ENCODE results near the gene MBD3L4.
"Not testable (repeated sequence)": the region's sequence is repeated elsewhere in the genome, so short reads cannot be mapped to it uniquely, and the experiment has no call there.

MBD3L4 gene

DNA sequence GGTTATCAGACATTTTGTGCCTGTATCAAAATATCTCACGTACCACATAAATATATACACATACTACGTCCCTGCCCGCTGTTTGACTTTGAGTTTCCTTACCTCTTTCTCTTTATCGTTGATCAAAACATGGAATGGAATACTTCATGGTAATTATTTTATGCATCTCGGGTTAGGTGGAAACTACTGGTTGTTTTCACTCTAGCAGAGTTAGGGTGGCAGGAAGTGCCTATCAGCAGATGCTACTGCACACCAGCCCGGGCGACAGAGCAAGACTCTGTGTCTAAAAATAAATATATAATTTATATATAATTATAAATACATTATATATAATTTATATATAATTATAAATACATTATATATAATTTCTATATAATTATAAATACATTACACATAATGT is 12.9 kb upstream of the MBD3L4 start:
- intact Hi-C loops (cut with DNase I); DNase-seq: not testable (repeated sequence)

DNA sequence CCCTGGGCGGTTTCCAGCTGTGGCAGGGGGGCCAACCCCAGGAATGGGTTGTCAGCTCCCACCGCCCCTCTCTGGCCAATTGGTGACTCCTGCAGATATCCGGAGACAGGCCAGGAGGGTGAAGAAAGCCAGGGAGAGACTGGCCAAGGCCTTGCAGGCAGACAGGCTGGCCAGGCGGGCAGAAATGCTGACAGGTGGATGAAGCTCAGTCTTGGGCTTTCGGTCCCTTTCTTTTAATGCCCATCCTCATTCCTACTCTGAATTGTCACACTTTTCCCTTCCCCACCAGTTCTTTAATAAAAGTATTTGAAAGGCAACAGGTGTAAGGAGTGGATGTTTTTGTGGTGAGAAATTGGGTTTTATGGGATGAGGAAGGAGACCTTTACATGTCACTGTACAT is 11.4 kb upstream of the MBD3L4 start:
- DNase-seq; intact Hi-C loops (cut with DNase I): not testable (repeated sequence)

DNA sequence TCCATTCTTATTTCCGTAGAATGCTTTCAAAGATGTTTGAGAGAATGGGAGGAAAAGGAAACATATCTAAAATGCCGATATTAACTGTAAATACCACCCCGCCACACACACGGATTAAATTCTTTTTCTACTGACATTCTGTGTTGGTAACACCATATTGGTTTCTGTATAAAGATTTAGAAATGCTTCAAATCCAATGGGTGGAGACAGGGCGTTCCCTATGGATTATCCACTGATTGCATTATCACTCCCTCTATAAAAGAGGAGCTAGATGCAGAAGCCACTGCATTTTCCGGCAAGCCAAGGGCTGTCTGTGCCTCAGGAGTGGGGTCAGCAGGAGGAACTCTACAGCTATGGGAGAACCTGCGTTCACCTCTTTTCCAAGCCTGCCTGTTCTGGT is 9.0 kb upstream of the MBD3L4 start, which contains the start of gene MBD3L2:
Gene MBD3L2, plus strand, starts transcription at position 301 of the 400 bp plus-strand sequence. Its CDS starts 53 bp downstream, at position 354.
- DNase-seq; intact Hi-C loops (cut with DNase I): not testable (repeated sequence)

DNA sequence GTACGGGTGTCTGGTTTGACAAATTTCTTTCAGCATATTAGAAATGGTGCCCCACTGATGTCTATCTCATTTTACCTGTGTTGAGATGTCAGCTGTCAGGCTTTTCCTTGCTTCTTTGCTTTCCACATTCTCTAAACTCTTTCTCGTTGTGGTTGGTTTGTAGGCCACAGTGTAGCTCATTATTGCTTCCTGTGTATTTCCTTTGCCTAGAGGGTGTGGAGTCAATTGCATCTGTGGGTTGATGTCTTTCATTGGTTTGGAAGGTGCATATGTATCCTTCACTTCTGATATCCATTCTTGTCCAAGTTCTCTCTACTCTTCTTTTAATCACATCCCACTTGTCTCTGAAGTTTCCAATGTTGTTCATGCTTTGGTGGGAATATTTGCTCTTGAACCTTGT is 1.6 kb upstream of the MBD3L4 start:
- DNase-seq; intact Hi-C loops (cut with DNase I): not testable (repeated sequence)

DNA sequence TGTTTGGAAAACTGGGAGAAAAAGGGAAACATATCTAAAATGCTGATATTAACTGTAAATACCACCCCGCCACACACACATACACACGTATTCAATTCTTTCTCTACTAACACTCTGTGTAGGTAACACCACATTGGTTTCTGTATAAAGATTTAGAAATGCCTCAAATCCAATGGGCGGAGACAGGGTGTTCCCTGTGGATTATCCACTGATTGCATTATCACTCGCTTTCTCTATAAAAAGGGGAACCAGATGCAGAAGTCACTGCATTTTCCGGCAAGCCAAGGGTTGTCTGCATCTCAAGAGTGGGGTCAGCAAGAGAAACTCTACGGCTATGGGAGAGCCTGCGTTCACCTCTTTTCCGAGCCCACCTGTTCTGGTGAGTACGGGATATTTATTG is 9.7 kb downstream of the MBD3L4 start, which contains the start of gene MBD3L5:
Gene MBD3L5, plus strand, starts transcription at position 301 of the 400 bp plus-strand sequence. Its CDS starts 34 bp downstream, at position 335.
- DNase-seq; intact Hi-C loops (cut with DNase I): not testable (repeated sequence)

DNA sequence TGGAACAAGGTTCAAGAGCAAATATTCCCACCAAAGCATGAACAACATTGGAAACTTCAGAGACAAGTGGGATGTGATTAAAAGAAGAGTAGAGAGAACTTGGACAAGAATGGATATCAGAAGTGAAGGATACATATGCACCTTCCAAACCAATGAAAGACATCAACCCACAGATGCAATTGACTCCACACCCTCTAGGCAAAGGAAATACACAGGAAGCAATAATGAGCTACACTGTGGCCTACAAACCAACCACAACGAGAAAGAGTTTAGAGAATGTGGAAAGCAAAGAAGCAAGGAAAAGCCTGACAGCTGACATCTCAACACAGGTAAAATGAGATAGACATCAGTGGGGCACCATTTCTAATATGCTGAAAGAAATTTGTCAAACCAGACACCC is 11.2 kb downstream of the MBD3L4 start:
- DNase-seq; intact Hi-C loops (cut with DNase I): not testable (repeated sequence)

DNA sequence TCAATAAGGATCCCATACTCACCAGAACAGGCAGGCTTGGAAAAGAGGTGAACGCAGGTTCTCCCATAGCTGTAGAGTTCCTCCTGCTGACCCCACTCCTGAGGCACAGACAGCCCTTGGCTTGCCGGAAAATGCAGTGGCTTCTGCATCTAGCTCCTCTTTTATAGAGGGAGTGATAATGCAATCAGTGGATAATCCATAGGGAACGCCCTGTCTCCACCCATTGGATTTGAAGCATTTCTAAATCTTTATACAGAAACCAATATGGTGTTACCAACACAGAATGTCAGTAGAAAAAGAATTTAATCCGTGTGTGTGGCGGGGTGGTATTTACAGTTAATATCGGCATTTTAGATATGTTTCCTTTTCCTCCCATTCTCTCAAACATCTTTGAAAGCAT is 18.6 kb downstream of the MBD3L4 start, which contains the start of gene MBD3L2B:
Gene MBD3L2B, minus strand, starts transcription at position 101 of the 400 bp plus-strand sequence. Its CDS starts 34 bp downstream, at position 67.
- intact Hi-C loops (cut with DNase I); DNase-seq: not testable (repeated sequence)

DNA sequence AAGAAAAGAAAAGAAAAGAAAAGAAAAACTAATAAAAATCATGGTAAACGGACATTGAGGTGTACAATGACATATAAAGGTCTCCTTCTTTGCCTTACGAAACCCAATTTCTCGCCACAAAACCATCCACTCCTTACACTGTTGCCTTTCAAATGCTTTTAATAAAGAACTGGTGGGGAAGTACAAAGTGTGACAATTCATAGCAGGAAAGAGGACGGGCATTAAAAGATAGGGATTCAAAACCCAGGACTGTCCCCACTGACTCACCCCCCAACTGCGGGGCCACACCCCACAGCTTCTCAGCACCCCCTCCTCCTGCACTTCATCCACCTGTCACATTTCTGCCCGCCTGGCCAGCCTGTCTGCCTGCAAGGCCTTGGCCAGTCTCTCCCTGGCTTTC is 21.2 kb downstream of the MBD3L4 start:
- DNase-seq = peak in 1 of 10 donors; percentile 31
- intact Hi-C loops (cut with DNase I) = no loop called here

DNA sequence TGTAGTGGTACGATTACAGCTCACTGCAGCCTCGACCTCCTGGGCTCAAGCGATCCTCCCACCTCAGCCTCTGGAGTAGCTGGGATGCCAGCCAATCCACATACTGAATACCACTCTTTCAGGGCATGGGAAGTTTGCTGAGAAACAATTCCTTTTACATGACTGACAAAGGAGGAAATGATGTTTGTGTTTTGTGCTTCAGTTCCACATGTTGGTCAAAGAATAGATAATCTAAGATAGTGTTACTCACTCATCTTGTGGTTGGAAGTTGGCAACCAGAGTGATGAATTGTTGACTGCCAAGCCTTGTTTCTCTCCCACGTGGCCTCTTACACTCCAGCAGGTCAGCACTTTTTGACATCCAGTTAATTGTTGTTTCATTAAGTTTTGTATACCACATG is 26.3 kb downstream of the MBD3L4 start:
- peak in 1 of 10 donors; percentile 24 for DNase-seq
- intact Hi-C loops (cut with DNase I) = no loop called here

DNA sequence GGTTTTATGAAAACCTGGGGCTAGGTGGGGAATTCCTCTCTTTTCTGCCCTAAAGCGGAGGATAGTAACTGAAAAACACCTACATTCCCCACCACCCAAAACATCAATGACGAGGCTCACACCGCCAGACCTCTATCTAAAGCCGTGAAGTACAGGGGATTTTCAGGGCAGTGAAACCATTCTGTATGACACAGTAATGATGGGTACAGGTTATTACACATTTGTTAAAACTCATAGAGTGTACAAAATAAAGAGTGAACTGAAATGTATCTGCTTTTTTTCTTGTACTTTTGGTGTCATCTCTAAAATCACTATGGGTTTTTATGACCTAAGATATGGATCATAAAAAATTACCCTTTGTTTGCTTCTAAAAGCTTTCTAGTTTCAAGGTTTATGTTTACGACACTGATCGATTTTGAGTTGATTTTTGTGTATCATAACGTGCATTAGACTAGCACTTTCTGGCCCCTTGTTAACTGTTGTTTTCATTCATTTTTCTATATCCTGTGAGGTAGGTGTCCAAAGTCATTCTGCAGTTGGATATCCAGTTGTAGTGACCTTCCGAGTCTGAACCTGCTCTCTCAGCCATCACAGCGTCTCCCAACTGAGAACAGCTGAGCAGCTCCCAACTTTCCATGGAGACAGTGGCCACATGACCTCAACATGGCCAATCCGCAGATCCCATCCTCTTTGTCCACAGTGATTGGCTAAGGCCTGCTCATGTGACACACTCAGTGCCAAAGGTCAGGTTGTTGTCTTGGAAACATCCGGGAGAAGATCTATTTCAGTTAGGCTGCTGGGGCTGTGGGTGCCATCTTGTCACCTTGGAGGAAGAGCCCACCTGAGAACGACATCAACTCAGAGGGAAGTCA is 29.0 kb downstream of the MBD3L4 start:
- intact Hi-C loops (cut with DNase I) = no loop called here
- DNase-seq = peak in 1 of 10 donors; percentile 31

DNA sequence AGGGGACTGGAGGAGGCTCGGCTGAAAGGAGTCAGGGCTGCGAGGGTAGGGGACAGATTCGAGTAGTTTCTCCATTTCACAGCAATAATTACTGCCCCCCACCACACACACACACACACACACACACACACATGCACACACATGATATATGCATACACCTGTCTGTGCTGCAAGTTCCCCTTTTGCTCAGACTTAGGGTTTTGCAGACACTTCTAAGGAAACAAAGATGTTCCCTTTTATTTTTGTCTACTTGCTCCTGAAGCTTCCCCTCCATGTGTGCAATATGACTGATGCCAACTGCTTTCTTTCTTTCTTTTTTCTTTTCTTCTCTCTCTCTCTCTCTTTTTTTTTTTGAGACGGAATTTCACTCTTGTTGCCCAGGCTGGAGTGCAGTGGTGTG is 32.1 kb downstream of the MBD3L4 start:
- intact Hi-C loops (cut with DNase I) = no loop called here
- DNase-seq = peak in 1 of 10 donors; percentile 14

DNA sequence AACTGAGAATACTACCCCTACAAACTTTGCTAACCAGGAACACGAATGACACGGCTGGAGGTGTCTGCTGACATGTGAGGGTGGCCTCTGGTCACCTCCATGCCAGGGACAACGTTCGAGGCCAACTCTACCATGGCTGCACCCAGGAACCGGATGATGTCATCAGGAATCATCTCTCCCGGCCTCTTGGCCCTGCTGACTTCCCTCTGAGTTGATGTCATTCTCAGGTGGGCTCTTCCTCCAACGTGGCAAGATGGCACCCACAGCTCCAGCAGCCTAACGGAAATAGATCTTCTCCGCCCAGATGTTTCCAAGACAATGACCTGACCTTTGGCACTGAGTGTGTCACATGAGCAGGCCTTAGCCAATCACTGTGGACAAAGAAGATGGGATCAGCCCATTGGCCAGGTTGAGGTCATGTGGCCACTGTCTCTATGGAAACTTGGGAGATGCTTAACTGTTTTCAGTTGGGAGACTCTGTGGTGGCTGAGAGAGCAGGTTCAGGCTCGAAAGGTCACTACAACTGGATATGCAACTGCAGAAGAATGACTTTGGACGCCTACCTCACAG is 33.8 kb downstream of the MBD3L4 start:
- no peak for DNase-seq
- intact Hi-C loops (cut with DNase I) = no loop called here

DNA sequence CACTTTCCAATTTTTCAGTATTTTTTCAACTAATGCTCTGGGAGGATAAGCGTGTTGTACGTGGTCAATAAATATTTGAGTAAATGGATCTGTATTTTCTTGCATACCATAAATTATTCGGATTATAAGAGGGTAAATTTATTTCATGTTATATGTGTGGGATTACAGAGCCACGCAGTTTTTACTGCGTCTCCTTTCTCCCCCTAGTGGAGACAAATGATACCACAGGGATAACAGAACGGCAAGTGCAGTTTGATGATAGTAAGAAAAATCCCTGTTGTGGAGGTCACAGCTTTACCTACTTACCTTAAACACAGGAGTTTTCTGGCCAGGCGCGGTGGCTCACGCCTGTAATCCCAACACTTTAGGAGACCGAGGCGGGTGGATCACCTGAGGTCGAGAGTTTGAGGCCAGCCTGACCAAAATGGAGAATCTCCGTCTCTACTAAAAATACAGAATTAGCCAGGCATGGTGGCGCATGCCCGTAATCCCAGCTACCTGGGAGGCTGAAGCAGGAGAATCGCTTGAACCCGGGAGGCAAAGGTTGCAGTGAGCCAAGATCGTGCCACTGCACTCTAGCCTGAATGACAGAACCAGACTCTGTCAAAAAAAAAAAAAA is 35.6 kb downstream of the MBD3L4 start:
- intact Hi-C loops (cut with DNase I) = no loop called here
- peak in 1 of 10 donors; percentile 32 for DNase-seq

DNA sequence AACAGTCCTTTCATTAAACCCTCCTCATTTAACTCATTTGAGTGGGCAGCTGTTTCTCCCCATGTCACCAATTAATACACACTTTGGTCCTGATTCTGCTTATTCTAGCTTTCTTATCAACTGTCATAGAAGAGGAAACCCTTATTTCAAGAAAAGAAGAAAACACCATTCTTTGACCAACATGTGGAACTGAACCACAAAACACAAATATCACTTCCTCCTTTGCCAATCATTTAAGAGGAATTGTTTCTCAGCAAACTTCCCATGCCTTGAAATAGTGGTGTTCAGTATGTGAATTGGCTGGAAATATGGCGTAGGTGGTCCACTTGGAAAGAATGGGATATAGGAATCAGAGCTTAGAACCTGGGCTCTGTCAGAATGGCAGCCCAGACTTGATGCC is 39.2 kb downstream of the MBD3L4 start:
- DNase-seq = no peak
- intact Hi-C loops (cut with DNase I) = no loop called here

DNA sequence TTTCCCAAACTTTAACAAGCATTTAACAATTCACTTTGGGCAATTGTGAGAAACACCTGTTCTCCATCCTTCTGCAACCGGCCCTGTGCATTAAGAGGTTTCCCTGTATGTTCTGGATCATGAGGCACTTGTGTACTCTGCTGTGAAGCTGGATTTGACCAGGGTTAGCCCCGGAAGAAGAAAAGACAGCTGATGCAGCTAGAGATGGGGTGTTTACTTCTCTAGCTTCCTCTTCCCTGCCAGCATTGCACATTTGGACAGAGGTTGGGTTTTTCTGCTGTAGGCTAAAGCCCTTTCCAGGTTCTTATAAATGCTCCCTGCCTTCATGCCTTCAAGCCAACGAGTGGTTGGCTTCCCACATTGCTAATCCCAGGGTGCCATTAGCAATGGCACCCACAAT is 39.6 kb downstream of the MBD3L4 start:
- peak in 1 of 10 donors; percentile 14 for DNase-seq
- intact Hi-C loops (cut with DNase I) = no loop called here

DNA sequence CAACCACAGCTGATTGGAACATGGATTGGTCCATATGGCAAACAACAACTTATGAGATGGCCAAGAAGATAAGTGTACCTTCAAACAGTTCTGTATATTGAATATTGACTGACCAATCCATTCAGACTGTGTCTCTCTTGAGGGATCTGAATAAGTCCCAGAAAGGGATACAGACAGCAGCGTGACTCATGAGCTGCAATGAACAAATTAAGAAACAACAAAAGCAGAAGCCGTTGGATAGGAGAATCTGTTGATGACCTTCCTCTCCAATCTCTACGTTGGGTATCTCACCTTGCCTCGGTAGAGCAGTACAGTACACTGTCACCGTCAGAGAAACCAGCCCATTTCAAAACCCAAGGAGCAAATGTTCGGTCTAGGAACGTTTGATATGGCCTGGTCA is 40.0 kb downstream of the MBD3L4 start:
- DNase-seq = peak in 1 of 10 donors; percentile 9
- intact Hi-C loops (cut with DNase I) = no loop called here

DNA sequence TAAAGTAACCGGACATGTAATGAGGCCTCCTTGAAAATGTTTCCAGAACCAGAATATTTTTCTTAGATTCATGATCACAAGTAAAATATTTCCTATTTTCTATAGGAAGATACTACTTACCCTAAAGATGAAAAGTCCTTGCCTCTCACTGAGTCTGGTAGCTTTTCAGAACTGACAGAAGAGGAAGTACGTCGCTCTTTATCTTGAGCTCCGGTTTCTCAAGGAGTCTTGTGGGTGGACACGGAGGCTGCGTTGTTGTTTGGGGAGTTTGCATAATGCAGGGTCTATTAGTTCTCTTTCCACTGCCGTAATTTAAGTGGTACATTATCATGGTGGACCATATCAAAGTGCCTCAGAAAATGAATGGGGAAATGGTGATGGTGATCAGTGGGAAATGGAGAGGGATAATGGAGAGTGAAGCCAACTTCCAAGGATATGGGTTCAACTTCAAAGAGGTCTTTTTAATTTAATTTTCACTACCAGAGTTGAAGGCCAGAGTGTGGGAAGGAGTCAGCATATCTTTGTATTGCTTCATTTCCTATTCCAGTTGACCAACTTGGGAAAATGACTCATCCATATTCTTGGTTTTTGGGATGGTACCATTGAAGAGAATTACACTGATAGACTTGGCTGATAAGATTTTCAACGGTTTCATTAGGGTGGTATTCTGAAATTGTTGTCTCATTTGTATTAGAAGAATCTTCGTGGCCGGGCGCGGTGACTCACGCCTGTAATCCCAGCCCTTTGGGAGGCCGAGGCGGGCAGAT is 42.1 kb downstream of the MBD3L4 start:
- no peak for DNase-seq
- intact Hi-C loops (cut with DNase I) = no loop called here

DNA sequence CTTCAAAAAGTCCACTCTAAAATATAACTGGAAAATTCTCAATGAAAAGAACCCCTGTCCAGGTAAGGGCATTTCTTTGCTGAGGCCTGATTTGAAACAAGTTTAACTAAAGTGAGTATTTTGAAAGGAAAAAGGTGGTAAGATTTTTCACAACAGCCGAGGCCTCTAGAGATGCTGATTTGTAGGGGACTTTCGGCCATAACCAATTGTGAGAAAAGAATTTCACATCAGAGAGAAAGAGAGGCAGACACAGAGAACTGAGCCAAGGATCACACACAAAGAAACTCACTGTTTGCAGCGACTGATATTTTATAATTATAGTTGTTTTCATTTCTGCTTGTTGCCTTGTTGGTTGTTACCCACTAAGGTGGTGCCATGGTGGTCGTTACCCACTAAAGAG is 43.2 kb downstream of the MBD3L4 start:
- no peak for DNase-seq
- intact Hi-C loops (cut with DNase I) = no loop called here

DNA sequence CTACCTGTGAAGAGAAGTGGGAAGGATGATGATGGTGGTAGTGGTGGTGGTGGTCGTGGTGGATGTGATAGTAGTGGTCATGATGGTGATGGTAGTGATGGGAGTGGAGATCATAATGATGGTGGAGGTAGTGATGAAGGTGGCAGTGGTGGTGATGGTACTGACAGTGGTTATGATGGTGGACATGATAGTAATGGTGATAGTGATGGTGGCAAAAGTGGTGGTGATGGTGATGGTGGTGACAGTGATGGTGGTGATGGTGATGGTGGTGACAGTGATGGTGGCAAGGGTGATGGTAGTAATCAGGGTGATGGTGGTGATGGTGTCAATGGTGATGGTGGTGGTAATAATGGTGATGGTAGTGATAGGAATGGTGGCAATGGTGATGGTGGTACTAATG is 44.9 kb downstream of the MBD3L4 start:
- DNase-seq = no peak
- intact Hi-C loops (cut with DNase I) = no loop called here

DNA sequence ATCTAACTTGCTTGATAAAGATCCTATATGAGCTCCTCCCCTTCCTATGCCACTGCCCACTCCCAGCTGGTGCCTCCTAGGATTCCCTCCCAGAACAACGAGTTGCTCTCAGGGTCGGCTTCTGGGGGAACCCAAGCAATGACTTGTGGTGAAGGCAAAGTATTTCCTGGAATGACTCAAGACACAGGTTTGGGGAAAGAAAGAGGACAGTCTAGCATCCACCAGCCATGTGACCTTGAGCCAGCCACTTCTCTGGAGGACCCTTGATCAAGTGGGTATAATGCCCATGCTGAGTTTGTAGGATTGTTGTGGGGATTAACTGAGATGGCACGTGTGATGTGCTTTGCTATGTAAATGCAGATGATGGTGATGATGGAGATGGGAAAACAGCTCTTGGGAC is 51.7 kb downstream of the MBD3L4 start:
- no peak for DNase-seq
- intact Hi-C loops (cut with DNase I) = no loop called here
